ENCODE data around the gene PARD6G. TPM values are rescaled to one million over a fixed set of nuclear protein-coding genes. Genes with fewer than 3 reads are reported as not detected.
"Not testable (repeated sequence)": the region's sequence is repeated elsewhere in the genome, so short reads cannot be mapped to it uniquely, and the experiment has no call there.

The PARD6G gene
- total RNA-seq, 3 donors from 2014 or later = 1.9 to 14.4 (median 13.8) TPM

DNA sequence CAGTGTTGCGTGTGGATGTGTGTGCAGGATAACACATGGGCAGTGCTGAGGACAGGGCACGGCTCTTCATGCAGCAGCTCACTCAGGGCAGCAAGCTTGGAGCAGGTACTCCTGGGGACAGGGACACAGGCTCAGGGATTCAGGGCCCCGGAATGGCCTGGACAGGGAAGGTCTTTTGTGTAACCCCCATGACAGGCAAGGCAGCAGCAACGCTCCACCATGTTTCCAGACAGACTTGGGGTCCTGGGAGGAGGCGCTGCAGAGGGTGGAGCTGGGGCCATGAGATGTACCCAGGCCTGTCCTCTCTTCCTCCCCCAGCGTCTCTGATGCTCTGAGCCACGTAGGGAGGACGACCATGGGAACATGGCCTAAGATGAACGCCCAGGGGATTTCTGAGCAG is 80.0 kb downstream of the PARD6G start:
- TF ChIP-seq, protein P1, sequence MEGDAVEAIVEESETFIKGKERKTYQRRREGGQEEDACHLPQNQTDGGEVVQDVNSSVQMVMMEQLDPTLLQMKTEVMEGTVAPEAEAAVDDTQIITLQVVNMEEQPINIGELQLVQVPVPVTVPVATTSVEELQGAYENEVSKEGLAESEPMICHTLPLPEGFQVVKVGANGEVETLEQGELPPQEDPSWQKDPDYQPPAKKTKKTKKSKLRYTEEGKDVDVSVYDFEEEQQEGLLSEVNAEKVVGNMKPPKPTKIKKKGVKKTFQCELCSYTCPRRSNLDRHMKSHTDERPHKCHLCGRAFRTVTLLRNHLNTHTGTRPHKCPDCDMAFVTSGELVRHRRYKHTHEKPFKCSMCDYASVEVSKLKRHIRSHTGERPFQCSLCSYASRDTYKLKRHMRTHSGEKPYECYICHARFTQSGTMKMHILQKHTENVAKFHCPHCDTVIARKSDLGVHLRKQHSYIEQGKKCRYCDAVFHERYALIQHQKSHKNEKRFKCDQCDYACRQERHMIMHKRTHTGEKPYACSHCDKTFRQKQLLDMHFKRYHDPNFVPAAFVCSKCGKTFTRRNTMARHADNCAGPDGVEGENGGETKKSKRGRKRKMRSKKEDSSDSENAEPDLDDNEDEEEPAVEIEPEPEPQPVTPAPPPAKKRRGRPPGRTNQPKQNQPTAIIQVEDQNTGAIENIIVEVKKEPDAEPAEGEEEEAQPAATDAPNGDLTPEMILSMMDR (IDR thresholded peaks at IDR 0.05) = no peak
- TF ChIP-seq POLR2AphosphoS5 (IDR thresholded peaks at IDR 0.05) (no peak), POLR2A (IDR thresholded peaks at IDR 0.05) (no peak)
- Histone ChIP-seq H3K4me1 (no peaks in the 10 kb centered on the region), H3K9me3 (no peaks in the 10 kb centered on the region), H3K27me3 (no peaks in the 10 kb centered on the region), H3K4me3 (no peak overlapping the region), H3K36me3 (no peaks in the 10 kb centered on the region), H3K27ac (no peak overlapping the region)
- no peak for DNase-seq (ENCODE audit: low spot score in 2 of 2)
- intact Hi-C loops (cut with DNase I; ENCODE audit: low total_unique reads) = no loop called here

DNA sequence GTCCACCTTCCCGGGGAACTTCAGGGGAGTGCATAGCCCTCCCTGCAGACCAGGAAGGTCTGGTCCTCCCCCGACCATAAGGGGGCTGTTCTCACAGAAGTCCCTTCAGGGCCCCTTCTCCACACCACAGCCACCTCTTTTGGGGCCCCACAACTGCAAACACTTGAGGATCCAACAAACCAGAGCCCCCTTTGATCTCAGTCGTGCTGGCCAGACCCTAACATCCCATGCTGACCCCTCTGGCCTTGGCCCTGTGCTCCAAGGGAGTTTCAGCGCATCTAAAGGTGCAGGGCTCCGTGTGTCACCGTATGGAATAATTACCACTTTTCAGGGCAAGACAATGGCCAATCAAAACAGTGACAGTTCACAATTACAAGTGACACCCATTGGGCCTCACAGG is 80.6 kb downstream of the PARD6G start:
- intact Hi-C loops (cut with DNase I; ENCODE audit: low total_unique reads) = no loop called here
- H3K27me3 ChIP-seq = no peaks in the 10 kb centered on the region
- no peak for DNase-seq (ENCODE audit: low spot score in 2 of 2)
- no peaks in the 10 kb centered on the region for H3K9me3 ChIP-seq
- H3K4me1 ChIP-seq = no peaks in the 10 kb centered on the region
- no peaks in the 10 kb centered on the region for H3K36me3 ChIP-seq
- TF ChIP-seq POLR2AphosphoS5 (IDR thresholded peaks at IDR 0.05) = no peak
- no peak for TF ChIP-seq POLR2A (IDR thresholded peaks at IDR 0.05)
- TF ChIP-seq, protein P1 (IDR thresholded peaks at IDR 0.05) = no peak
- no peak overlapping the region for H3K27ac ChIP-seq
- H3K4me3 ChIP-seq = no peak overlapping the region

DNA sequence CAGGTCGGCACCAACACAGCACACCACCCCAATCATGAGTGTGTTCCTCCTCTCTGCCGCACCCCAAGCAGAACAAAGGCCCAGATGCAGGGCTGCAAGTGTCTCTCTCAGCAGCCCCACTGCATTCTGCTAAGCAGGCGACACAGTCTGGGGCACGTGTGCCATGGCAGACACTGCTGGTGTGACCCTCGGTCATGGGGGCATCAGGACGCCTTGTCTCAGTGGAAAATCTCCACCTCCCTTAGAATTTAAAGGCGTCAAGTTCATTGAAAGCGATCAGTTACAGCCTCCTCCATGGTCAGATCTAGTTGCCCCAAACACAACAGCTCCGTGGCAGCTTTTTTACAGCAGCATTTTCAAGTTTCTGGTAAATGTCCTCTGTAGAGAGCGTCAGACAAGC is 81.1 kb downstream of the PARD6G start:
- no peak for DNase-seq (ENCODE audit: low spot score in 2 of 2)
- Histone ChIP-seq H3K36me3 (no peaks in the 10 kb centered on the region), H3K27ac (no peak overlapping the region), H3K27me3 (no peaks in the 10 kb centered on the region), H3K9me3 (no peaks in the 10 kb centered on the region), H3K4me1 (no peaks in the 10 kb centered on the region), H3K4me3 (no peak overlapping the region)
- intact Hi-C loops (cut with DNase I; ENCODE audit: low total_unique reads) = no loop called here
- no peak for TF ChIP-seq POLR2A (IDR thresholded peaks at IDR 0.05)

DNA sequence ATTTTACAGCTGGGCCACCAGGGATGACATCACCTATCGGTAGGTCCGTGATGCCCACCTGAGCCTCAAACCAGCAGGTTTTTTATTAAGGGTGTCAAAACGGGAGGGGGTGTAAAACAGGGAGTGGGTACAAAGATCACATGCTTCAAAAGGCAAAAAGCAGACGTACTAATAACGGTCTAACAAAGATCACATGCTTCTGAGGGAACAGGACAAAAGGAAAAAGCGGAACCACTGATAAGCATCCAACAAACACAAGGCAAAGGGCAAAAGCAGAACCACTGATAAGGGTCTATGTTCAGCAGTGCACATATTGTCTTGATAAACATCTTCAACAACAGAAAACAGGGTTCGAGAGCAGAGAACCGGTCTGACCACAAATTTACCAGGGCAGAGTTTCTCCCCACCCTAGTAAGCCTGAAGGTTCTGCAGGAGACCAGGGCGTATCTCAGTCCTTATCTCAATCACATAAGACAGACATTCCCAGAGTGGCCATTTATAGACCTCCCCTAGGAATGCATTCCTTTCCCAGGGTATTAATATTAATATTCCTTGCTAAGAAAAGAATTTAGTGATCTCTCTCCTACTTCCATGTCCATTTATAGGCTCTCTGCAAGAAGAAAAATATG is 82.5 kb downstream of the PARD6G start:
- H3K4me3 ChIP-seq; H3K27ac ChIP-seq; intact Hi-C loops (cut with DNase I; ENCODE audit: low total_unique reads); H3K36me3 ChIP-seq; H3K9me3 ChIP-seq; H3K4me1 ChIP-seq; H3K27me3 ChIP-seq; DNase-seq (ENCODE audit: low spot score in 2 of 2): not testable (repeated sequence)

DNA sequence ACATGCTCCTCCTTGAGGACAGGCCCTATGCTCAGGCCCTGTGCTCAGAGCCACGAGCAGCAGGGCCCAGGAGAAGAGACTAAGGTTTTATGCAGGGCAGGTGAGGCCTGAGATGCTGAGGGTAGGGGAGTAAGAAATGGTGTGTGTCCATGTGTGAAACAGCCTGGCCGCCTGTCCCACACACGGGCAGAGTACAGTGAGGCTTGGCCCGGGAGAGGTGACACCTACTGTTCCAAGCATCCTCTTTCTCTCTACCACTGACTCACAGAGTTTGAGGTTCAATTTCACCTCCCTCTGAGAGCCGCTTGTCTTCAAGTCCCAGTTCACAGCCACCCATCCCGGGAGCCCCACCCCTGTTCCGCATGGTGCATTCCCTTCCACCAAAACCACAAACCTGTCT is 84.1 kb downstream of the PARD6G start:
- intact Hi-C loops (cut with DNase I; ENCODE audit: low total_unique reads) = no loop called here
- Histone ChIP-seq H3K27ac (no peak overlapping the region), H3K27me3 (no peaks in the 10 kb centered on the region), H3K9me3 (no peaks in the 10 kb centered on the region), H3K4me1 (no peaks in the 10 kb centered on the region), H3K36me3 (no peaks in the 10 kb centered on the region), H3K4me3 (no peak overlapping the region)
- TF ChIP-seq POLR2A (IDR thresholded peaks at IDR 0.05) = no peak
- TF ChIP-seq, protein P1 (IDR thresholded peaks at IDR 0.05) = no peak
- no peak for TF ChIP-seq POLR2AphosphoS5 (IDR thresholded peaks at IDR 0.05)
- no peak for DNase-seq (ENCODE audit: low spot score in 2 of 2)

DNA sequence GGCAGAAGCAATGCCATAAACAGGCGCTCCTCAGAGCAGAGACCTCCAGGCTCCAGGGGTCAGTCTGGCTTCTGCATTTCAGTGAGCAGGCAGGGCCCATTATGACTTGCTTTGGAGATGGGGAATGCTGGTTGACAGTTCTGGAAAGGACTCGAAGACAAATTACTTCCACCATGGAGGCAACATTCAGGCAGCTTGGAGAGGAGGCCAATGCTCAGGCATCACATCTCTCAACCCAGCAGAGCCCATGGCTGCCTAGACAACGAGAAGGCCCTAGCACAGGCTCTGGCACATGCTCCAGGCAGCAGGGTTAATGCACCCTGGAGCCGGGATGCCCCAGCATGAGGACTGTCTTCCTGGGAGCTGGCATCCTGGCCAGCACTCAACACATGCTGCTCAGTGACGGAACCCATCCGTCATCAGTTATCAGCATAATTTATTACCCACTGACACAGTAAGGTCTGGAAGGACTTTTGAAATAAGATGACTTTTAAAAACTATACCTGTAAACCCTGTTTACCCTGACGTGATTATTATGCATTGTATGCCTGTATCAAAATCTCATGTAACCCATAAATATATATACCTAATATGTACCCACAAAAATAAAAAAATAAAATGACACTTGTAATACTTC is 85.4 kb downstream of the PARD6G start:
- Histone ChIP-seq H3K4me3 (no peak overlapping the region), H3K9me3 (no peaks in the 10 kb centered on the region)
- intact Hi-C loops (cut with DNase I; ENCODE audit: low total_unique reads) = no loop called here

More for the DNA sequence above, 85.4 kb downstream of the PARD6G start:
- Histone ChIP-seq H3K36me3 (no peaks in the 10 kb centered on the region), H3K27me3 (no peaks in the 10 kb centered on the region), H3K4me1 (no peaks in the 10 kb centered on the region), H3K27ac (no peak overlapping the region)
- TF ChIP-seq, protein P1 (IDR thresholded peaks at IDR 0.05) = no peak
- no peak for TF ChIP-seq POLR2AphosphoS5 (IDR thresholded peaks at IDR 0.05)
- TF ChIP-seq POLR2A (IDR thresholded peaks at IDR 0.05) = no peak
- no peak for DNase-seq (ENCODE audit: low spot score in 2 of 2)
